HG03095 (cell line): Measurements from ENCODE around the gene ABO.
"Not testable (repeated sequence)": the region's sequence is repeated elsewhere in the genome, so short reads cannot be mapped to it uniquely, and the experiment has no call there.

ENCODE experiments used
- ATAC-seq: cut with Tn5 transposase; IDR thresholded peaks from one replicate; pipeline ENCODE4 v1.9.1; 2021; ENCODE audit warnings: moderate library complexity; ENCODE audit not compliant: unreplicated experiment

Gene ABO

GRCh38 chr9:133290751-133291302 is 15.8 kb upstream of the ABO start:
- no peak for ATAC-seq

GRCh38 chr9:133286523-133286922 is 11.5 kb upstream of the ABO start:
- no peak for ATAC-seq

DNA sequence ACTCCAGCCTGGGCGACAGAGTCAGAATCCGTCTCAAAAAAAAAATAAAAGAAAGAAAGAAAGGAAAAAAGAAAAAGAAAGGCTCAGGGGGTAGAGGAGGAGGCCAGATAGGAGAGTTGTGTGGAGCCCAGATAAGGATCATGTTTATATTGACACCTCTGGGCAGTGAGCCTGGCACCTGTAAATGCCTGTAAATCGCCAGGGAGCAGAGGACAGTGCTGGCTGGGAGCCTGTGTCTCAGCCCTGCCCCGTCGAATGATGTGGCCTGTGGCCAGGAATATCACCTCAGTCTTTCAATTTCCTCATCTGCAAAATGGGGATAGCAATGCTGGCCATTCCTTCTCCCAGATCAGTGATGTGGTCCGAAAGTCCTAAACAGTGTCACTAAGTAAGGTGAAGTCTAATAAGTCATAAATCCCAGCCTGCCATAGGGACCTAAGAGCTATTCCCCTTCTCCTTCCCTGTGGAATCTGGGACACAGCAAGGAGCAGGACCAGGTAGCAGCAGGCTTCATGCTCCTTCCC is 10.3 kb upstream of the ABO start:
- no peak for ATAC-seq

DNA sequence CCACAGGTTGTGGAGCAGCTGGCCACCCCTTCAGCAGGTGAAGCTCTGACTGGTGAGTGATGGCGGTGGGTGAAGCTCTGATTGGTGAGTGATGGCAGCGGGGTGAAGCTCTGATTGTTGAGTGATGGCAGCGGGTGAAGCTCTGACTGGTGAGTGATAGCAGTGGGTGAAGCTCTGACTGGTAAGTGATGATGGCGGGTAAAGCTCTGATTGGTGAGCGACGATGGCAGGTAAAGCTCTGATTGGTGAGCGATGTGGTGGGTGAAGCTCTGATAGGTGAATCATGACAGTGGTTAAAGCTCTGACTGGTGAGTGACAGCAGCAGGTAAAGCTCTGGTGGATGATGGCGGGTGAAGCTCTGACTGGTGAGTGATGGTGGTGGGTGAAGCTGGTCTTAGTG is 9.4 kb upstream of the ABO start:
- no peak for ATAC-seq

- ATAC-seq: not testable (repeated sequence)
These were observed 8.4 kb upstream of the ABO start for GRCh38 chr9:133283255-133284032.

DNA sequence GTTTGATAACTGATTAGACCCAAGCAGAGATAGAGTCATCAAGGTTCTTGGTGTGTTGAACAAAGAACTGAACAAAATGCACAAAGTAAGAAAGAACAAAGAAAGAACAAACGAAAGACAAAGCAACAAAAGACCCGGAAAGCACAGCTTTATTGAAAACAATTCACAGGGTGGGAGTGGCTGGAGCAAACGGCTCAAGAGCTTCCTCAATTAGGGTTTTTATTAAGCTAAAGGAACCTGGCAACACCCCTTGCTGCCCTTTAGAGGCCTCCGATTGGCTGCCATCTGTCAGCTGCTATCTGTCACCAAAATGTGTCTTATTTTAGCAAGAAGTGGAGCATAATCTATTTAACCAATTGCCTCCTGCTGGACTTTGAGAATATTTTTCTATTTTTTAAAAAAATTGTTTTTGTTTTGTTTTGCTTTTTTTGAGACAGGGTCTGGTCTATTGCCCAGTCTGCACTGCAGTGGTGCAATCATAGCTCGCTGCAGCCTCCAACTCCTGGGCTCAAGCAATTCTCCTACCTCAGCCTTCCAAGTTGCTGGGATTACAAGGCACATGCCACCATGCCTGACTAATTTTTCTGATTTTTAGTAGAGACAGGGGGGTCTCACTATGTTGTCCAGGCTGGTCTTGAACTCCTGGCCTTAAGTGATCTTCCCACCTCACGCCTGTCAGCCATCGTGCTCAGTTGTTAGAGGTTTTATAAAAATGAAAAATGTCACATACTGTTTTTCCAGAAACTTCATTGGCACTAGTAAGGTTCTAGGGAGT is 7.7 kb upstream of the ABO start:
- ATAC-seq: no peak

DNA sequence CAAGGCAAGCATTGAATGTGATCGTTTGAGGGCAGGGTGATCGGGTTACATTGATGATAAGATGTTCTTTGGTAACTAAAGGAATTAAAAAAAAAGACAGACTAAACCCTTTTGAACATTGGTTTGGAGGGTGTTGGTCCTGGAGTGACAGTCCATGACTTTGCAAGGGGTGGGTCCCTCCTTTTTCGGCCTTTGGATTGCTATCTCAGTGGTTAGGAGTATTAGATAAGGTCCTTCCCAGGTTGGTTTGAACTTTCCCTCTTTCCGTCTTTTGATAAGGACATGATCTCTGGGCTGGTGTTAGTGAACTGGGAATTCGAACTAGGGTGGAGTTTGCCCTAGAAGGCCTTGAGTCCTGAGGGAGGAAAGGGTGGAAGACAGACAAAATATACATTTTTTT is 5.4 kb upstream of the ABO start:
- no peak for ATAC-seq

GRCh38 chr9:133278161-133279114 is 3.4 kb upstream of the ABO start:
- no peak for ATAC-seq

DNA sequence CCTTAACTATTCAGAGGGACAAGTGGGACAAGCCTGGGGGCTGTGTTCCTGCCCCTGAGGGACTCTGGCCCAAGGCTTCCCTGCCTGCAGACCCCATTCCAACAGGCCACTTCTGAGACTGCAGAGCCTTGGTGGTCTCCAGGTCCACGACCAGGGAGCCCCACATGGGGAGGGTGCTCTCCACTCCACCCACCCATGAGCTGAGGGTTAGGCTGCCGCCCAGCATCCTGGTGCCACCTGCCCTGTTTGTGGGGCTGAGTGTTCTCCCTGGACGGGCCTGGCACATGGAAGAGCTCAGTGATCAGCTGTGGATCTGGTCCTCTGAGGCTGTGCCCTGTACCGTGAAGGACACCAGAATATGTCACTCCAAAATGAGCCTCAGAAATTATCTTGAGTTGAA is 2.5 kb upstream of the ABO start:
- ATAC-seq: no peak

- no peak for ATAC-seq
These were observed 1.9 kb upstream of the ABO start for GRCh38 chr9:133276923-133277322.

DNA sequence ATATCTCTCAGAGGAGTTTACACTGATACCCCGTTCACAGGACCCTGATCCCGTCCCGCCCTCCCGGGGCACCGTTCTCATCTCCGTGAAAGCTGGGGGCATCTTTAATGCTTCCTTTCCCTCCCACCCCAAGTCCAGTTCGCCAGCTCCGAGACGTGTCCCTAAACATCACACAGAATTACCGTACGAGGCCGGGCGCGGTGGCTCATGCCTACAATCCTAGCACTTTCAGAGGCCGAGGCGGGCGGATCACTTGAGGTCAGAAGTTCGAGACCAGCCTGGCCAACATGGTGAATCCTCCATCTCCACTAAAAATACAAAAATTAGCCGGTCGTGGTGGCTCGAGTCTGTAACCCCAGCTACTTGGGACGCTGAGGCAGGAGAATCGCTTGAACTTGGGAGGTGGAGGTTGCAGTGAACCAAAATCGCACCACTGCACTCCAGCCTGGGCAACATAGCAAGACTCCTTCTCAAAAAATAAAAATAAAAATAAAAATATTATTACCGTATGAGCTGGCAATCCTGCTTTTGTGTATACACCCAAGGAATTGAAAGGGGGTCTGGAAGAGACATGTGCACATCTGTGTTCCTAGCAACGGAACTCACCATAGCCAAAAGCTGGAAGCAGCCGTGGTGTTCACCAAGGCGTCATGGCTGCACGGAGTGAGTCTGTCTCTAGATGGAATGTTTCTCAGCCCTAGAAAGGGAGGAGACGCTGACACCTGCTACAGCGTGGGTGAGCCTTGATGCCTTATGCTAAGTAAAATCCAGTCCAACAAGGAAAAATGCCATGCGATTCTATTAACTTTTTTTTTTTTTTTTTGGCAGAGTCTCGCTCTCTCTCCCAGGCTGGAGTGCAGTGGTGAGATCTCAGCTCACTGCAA is 1.2 kb upstream of the ABO start:
- no peak for ATAC-seq

GRCh38 chr9:133274236-133275104 is 531 bp downstream of the ABO start:
- ATAC-seq: no peak

- no peak for ATAC-seq
These were observed 1.2 kb downstream of the ABO start for GRCh38 chr9:133273819-133274218.

DNA sequence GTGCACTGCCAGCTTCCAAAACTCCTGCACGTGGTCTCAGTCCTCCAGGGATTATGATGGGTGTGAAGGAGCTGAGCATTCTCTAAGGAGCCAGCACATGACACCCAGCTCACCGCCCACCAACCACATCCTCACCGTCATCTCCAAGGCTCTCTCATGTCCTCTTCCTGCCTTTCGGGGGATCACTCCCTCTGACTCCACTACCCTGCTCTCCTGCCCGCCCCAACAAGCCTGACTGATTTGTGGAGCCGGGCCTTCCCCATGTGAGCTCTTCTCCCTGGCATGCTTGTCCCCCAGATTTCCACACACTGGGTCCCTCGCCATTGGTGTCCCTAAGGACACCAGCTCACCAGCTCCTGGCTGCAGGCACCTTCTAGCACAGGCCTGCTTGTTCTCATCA is 1.9 kb downstream of the ABO start:
- ATAC-seq: no peak

DNA sequence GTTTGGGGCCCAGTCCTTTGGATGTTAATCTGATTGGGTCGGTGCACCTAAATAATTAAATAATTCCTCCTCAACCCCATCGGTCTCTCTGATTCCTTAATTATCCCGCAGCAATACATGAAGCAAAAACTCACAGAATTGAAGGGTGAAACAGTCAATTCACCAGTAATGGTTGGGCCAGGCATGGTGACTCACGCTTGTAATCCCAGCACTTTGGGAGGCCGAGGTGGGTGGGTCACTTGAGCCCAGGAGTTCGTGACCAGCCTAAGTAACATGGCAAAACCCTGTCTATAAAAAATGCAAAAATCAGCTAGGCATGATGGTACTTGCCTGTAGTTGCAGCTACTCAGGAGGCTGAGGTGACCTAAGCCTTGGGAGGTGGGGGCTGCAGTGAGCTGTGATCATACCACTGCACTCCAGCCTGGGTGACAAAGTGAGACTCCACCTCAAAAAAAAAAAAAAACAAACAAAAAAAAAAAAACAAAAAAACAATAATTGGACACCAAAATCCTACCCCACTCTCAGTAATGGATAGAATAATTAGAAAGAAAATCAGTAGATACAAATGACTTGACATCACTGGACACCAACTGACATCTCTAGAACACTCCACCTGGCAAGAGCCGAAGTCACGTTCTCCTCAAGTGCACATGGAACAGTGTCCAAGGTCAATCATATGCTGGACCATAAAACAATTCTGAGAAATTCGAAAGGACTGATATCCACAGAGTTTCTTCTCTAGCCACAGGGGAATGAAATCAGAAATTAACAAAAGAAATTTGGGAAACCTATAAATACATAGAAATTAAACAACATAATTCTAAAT is 5.3 kb downstream of the ABO start:
- ATAC-seq: no peak

DNA sequence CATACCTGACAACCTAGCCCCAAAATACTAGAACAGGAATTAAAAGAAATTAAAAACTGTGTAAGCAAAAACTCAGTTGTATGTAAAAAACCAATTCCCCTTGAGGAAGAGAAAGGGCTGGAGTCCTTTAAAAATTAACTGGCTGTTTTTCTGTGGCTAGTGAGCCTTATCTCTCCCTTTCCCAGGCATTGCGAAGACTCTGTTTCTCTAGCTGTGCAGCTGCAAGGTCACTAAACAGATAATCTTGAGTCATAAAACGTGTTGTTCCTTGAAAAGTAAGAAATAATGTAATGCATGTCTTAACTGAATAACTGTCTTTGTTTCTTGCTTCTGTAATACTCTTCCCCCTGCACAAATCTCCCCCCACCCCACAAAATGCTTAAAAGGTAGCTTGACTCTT is 5.9 kb downstream of the ABO start:
- not testable (repeated sequence) for ATAC-seq

DNA sequence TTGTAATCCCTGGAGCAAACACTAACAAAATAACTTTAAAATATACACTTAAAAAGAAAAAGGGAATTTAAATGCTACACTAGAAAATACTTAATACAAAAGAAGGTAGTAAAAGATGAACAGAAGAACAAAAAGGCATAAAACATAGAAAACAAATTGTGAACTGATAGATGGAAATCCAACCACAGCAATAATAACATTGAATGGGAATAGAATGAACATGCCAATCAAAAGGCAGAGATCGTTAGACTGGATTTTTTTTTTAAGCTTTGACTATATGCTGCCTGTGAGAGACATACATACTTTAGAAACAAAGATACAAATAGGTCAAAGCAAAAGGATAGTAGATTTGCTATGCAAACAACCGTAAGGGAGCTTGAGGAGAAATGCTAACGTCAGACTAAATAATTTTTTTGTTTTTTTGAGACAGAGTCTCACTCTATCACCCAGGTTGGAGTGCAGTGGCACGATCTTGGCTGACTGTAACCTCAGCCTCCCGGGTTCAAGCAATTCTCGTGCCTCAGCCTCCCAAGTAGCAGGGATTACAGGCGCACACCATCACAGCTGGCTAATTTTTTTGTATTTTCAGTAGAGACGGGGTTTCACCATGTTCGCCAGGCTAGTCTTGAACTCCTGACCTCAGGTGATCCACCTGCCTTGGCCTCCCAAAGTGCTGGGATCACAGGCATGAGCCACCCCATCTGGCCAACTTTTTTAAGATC is 6.5 kb downstream of the ABO start:
- no peak for ATAC-seq
